GM18907 (cell line): ENCODE data around the gene GPR108.
"Not testable (repeated sequence)": the region's sequence is repeated elsewhere in the genome, so short reads cannot be mapped to it uniquely, and the experiment has no call there.

Experiments used
- ATAC-seq: cut with Tn5 transposase; IDR thresholded peaks from one replicate; pipeline ENCODE4 v1.9.1; 2021; ENCODE audit warnings: mild to moderate bottlenecking, moderate library complexity; ENCODE audit not compliant: unreplicated experiment

GPR108 gene

DNA sequence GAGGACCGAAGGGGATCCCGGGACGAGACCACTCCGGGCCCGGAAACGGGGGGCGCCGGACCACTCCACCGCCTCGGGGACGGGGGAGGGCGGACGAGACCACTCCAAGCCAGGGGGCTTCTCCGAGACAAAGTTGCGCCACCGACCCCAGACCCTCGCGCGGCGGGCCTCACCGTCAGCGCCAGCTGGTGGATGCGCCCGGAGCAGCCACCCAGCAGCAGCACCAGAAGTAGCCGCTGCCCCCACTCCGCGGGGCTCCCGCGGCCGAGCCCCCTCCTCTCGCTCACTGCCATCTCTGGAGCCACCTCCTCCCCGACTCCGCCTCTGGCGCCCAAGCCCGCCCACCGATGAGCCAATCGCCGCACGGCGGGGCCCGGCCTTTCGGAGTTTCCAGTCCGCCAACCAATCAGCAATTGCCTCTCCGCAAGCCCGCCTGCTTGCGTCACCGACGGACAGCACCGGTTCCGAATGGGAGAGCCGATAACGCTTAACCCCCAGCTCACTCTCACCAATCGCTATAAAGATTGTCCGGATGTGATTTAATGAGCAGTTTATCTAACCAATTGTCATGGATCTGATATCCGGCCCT is at the start of gene GPR108:
Gene GPR108, minus strand, starts transcription at position 297 of the 589 bp plus-strand sequence. Its CDS starts 4 bp downstream, at position 293.
- peak; percentile 62 for ATAC-seq

DNA sequence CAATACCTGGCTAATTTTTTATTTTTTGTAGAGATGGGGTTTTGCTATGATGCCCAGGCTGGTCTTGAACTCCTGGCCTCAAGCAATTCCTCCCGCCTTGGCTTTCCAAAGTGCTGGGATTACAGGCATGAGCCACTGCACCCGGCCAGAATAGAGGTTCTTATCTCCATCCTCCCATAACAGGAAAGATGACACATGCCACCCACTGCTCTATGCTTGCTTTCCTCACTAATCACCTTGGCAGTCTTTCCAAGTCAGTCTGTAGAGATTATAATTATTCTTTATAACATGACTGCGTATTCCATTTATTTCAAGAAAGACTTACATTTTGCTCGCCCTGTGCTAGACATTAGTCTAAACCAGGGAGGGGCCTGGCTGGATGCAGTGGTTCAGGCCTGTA is 41.8 kb upstream of the GPR108 start:
- ATAC-seq = no peak

DNA sequence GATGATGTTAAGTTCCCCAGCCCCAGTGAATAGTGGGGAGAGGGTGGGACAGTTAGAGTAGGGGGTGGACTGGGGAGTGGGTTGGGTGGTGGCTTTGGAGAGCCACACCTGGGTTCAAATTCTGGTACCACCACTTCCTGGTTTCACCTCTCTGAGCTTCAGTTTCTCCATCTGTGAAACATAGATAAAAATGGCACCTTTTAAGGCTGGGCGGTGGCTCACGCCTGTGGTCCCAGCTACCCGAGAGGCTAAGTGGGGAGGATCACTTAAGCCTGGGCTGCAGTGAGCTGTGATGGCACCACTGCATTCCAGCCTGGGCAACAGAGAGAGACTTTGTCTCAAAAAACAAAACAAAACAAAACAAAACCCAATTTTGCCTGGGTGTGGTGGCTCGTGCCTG is 41.0 kb upstream of the GPR108 start:
- ATAC-seq = no peak

DNA sequence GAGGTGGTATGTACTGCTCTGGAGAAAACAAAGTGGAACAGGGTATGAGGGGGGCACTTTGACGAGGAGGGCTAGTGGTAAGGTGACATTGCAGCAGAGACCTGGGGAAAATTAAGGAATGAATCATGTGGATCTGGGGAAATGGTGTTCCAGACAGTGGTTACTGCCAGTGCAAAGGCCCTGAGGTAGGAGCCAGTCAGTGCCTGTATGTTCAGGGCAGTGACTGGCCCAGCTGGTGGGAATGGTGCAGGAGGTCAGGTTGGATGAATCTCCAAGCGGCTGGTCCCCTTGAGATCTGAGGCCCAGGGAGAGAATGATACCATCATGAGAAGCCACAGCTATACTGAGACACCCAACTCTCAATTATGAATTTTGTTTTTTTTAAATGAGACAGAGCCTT is 40.1 kb upstream of the GPR108 start:
- no peak for ATAC-seq

DNA sequence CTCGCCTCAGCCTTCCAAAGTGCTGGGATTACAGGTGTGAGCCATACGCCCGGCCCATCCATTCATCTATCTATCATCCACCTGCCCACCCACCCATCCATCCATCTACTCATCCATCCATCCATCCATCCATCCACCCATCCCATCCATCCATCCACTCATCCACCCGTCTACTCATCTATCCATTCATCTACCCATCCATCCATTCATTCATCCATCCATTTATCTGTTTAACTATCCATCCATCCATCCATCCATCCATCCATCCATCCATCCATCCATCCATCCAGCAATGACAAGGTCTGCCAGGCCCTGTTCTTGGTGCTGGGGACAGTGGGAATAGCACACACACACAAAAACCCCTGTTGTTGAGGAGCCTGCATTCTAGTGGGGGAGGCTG is 39.6 kb upstream of the GPR108 start:
- ATAC-seq = no peak

DNA sequence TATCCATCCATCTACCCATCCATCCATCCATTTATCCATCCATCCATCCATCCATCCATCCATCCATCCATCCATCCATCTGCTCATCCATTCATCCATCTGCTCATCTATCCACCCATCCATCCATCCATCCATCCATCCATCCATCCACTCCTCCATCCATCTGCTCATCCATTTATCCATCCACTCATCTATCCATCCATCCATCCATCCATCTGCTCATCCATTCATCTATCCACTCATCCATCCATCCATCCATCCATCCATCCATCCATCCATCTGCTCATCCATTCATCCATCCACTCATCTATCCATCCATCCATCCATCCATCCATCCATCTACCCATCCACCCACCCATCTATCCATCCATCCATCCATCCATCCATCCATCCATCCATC is 38.7 kb upstream of the GPR108 start:
- ATAC-seq = not testable (repeated sequence)

DNA sequence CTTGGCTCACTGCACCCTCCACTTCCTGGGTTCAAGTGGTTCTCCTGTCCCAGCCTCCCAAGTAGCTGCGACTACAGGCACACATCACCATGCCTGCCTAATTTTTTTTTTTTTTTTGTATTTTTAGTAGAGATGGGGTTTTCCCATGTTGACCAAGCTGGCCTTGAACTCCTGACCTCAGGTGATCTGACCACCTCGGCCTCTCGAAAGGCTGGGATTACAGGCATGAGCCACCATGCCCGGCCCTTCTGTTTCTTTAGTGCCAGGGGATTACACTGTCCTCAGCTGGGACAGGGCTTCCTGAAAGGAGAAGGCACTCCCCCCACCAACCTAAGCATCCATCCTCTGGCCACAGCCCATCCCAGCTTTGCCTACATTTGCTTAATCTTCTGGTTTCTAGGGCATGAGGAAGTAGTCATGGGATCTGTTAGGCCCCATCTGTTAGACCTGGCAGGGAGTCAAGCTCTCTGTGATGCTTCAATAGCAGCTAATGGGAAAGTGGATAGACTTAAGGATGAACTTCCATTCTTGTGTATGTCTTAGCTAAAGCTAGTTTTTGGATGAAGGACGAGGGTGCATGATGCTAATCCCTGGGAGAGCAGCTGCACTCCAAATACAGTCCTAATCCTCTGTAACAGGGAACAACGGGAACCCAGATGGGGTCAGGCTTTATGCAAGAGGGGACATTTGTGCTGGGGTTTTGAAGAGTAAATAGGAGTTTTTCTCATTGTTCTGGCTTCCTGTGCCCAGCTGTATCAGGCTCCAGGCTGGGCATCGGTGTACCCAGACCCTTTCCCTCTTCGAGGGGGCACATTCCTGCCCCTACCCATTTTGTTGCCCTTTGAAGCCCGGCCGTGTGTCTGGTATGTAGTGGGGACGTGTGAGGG is 37.7 kb upstream of the GPR108 start:
- no peak for ATAC-seq

DNA sequence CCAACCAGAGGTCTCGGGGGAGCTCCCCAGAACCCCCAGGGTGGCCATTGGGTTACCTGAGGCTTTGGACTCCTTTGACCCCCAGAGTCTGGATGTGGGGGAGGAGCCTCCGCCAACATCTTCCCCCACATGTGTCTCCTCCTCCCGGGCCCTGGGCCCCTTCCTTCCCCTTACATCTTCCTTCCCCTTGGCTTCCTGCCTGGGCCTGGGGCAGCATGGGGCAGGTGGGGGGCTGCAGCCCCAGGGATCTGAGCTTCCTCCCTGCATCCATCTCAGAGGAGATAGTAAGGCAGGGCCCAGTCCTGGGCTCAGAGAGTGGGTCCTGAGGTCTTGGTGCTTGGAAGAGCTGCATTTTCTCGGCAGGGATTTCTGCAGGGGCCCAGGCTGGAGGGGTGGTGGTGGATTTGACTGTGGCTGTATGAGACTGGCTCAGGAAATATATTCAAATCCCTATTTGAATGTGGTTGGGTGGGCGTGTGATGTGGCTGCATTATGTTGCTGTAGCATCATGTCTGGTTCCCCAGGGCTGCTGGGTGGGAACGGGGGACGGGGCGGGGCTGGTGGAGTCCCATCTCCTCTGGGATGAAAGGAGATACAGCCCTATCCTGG is 36.0 kb upstream of the GPR108 start:
- ATAC-seq = peak; percentile 36

DNA sequence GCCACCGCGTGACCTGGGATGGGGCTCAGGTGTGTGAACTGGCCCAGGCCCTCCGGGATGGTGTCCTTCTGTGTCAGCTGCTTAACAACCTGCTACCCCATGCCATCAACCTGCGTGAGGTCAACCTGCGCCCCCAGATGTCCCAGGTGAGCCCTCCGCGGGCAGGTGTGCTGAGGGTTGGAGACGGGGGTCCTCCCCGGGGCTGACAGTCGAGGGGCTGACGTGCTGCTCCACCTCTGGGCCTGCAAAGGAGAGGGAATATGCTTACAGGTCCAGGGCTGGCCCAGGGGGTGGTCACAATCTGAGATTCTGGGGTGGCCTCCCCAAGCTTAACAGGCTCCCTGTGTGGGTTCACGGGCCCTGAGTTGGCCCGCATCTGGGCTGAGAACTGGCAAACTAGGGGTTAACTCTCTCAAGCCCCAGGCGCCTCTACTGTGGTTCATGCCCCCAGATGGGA is 35.5 kb upstream of the GPR108 start:
- peak; percentile 8 for ATAC-seq

DNA sequence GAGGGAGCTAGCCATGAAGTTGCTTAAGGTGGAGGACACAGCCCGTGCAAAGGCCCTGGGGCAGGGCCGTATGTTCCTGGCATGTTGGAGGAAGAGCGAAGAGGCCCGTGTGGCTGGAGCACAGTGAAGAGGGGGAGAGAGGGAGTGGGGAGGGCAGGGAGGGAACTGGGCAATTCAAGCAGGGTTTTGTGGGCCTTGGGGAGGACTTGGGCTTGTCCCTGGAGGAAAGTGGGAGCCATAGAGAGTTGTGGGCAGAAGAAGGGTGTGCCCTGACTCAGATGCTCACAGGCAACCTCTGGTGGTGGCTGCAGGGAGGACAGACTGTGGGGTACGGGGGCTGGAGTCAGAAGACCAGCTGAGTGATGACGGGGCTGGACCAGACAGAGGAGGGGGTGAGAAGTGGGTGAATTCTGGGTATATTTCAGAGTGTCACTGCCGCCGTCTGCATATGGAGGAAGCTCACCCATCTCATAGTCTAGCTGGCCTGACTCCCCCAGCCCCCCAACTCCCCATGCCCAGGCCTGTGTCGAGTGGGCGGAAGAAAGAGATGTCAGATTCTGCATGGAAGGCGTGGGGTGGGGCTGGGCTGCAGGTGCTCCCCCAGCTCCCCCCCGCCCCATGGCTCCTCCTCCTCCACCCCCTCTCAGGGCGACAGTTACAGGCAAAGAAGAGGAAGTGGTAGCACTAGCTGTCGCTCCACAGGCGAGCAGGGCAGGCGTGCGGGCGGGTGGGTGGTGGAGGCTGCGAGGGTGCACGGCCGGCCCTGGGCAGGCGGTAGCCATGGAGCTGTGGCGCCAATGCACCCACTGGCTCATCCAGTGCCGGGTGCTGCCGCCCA is 34.9 kb upstream of the GPR108 start, which contains the start of gene VAV1:
Gene VAV1, plus strand, starts transcription at position 681 of the 838 bp plus-strand sequence. Its CDS starts 100 bp downstream, at position 781.
- ATAC-seq = peak; percentile 43

DNA sequence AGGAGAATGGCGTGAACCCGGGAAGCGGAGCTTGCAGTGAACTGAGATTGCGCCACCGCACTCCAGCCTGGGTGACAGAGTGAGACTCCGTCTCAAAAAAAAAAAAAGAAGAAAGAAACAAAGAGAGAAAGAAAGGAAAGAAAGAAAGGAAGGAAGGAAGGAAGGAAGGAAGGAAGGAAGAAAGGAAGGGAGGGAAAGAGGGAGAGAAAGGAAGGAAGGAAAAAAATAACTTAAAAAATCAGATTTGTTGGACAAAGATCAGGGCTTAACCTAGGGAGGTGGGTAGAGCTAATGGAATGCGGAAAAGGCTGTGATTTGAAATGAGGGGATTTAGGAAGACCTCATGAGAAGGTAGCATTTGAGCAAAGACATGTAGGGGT is 34.3 kb upstream of the GPR108 start:
- ATAC-seq = not testable (repeated sequence)

DNA sequence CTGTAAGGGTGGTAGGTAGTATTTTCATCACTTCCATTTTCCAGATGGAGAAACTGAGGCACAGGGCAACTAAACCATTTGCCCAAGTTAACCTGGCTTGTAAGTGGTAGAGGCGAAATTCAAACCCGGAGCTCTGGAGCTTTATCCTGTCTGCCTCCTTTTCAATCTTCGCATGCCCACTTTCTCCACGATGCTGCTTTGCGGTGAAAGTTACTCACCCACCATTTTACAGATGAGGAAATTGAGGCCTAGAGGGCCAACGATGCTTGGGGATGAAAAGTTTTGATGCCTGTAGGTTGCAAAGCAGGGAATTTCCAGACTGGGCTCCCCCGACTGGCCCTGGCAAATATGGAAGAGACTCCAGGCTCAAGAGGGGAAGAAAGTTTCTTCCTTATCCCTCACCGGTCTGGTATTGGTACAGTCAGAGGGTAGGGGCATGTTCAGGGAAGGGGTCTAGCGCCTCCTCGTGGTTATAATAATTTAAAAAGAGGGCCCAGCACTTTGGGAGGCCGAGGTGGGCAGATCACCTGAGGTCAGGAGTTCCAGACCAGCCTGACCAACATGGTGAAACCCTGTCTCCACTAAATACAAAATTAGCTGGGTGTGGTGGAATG is 31.7 kb upstream of the GPR108 start:
- no peak for ATAC-seq

DNA sequence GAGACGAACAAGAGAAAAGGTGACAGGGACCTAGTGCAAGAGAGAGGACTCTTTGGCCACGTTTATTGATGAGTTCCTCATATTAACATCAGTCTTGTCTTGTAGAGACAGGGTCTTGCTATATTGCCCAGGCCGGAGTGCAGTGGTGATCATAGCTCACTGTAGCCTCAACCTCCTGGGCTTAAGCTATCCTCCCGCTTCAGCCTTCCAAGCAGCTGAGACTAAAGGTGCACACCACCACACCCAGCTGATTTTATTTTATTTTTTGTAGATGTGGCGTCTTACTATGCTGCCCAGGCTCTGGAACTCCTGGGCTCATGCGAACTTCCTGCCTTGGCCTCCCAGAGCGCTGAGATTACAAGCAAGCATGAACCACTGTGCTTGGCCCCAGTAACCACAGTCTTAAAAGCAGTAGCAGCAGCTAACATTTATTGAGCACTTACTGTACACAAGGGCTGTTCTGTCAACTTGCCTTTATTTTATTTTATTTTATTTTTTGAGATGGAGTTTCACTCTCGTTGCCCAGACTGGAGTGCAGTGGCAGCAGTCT is 30.9 kb upstream of the GPR108 start:
- no peak for ATAC-seq

DNA sequence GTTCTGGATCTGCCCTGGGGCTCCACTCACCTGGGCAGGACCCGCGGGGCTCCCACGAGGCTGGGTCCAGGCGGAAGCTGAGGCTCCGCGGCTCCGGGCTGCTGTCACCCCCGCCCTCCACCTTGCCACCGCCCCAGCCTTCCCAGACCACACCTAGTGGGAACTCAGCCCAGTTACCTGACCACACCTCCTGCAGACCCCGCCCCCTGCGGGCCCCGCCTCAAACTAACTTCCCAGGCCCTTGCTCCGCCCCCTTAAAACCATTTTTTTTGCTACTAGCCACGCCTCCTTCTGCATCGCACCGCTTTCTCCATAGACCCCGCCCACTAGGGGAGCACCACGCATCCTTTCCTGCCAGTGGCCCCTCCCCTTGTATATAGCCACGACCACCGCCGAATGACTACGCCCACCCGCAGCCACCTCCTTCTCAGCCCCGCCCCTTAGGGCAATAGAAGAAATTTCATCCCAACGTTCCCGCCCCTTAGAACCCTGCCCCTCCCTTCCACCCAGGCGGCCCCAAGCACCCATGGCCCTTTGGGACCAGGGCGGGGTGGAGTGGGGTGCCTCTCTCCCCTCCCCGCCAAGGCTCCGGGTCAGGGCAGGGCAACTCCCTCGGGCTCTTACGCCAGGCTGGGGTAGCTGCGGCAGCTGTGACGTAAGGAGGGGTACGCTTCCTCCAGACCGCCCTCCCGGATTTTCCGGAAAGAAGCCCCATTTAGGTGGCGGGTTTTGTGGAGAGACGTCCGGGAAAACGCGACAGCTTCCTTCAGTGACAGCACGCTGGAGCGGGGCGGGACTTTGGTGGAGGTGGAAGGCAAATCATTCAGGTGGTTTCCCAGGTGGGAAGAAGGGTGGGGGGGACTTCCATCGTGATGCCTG is 30.2 kb upstream of the GPR108 start, which contains the start of gene SH2D3A:
Gene SH2D3A, minus strand, starts transcription at position 79 of the 879 bp plus-strand sequence. CDS start 3,687 bp downstream, outside the sequence.
- peak; percentile 70 for ATAC-seq

DNA sequence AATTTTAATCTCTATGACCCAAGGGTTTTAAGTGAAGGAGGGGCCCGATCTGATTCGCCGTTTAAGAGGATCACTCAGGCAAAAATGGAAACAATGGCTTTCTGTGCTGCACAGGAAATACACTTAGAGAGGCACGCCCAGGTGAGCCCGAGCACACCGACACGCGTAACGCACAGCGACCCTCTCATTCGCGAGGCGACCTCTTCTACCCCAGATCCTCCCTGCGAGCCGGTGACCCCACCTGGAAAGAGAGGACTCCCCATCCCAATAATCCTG is 29.6 kb upstream of the GPR108 start:
- peak; percentile 26 for ATAC-seq

DNA sequence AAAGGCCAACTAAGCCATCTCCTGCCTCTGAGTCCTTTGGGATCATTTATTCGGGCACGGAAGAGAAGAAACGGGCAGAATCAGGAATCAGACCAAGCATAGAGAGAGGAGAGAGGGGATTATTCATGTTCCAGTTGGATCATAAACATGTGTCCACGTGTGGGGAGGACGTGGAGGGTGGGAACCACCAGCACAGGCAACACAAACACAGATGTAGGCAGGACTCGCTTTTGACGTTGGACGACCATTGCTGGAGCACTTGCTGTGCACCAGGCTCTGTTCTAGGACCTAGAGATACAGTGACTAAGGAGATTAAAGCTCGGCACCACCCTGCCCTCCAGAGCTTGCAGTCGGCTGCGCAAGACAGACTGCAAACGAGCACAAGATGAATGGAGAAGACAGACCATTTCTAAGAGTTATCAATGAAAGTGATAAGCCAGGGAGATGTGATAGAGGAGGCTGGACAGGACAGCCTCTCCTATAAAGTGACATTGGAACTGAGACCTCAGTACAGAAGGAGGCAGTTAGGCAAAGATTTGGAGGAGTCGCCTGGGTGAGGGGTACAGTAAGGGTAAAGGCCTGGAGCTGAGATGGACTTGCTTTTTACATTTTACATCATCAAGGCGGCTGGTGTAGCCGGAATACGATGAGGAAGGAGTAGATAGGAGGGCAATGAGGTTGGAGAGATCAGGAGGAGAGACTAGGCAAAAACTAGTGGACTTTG is 29.1 kb upstream of the GPR108 start:
- ATAC-seq = no peak

DNA sequence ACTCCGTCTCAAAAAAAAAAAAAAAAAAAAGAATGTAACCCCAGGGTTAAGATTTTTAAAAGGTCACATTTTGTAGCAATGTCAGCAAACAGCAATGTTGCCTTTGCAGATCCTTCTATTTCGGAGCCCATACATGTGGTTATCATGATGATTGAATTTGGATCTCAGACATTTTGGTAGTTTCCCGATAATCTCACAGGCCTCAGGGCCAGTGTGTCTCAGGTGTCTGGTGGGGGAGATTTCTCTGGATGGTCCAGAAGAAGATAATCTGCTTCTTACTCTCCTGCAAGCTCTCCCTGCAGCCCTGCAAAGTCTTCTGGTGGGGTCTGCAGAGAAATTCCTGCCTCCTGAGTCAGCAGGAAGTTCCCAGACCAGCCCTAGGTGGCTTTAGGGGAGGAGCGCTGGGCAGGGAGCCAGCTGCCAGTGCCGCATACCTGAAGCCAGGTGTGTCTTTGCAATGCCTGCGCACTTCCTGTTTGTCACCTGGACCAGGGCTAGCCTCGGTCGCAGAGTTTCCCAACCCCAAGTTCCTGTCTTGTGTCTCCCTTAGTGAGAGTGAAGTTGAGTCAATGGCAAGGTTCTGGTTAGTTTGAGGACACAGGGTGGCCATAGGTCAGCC is 28.5 kb upstream of the GPR108 start:
- ATAC-seq = no peak

DNA sequence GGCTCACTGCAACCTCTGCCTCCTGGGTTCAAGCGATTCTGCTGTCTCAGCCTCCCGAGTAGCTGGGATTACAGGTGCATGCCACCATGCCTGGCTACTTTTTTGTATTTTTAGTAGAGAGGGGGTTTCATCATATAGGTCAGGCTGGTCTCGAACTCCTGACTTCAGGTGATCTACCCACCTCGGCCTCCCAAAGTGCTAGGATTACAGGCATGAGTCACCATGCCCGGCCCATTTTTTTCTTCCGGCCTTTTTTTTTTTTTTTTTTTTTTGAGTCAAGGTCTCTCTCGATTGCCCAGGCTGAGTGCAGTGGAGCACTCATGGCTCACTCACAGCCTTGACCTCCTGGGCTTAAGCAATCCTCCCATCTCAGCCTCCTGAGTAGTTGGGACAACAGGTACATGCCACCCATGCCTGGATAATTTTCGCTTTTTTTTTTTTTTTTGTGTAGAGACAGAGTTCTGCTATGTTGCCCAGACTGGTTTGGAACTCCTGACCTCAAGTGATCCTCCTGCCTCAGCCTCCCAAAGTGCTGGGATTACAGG is 24.9 kb upstream of the GPR108 start:
- not testable (repeated sequence) for ATAC-seq
